HG02588 (cell line): ENCODE data around the gene NR5A2.

Experiments used
- ATAC-seq: cut with Tn5 transposase; IDR thresholded peaks from one replicate; pipeline ENCODE4 v1.9.1; 2021; ENCODE audit warnings: mild to moderate bottlenecking, moderate library complexity; ENCODE audit not compliant: unreplicated experiment

NR5A2 gene

GRCh38 chr1:200118779-200119505 lies 91.4 kb downstream of the NR5A2 start:
- no peak for ATAC-seq

- ATAC-seq: no peak
Measured at GRCh38 chr1:200121421-200121820, 93.9 kb downstream of the NR5A2 start.

GRCh38 chr1:200124309-200124708 lies 96.8 kb downstream of the NR5A2 start:
- no peak for ATAC-seq

- no peak for ATAC-seq
Measured at GRCh38 chr1:200128081-200128480, 100.6 kb downstream of the NR5A2 start.

- ATAC-seq: no peak
Measured at GRCh38 chr1:200128944-200129879, 101.7 kb downstream of the NR5A2 start.

GRCh38 chr1:200130552-200130951 lies 103.0 kb downstream of the NR5A2 start:
- no peak for ATAC-seq

GRCh38 chr1:200131551-200132125 lies 104.1 kb downstream of the NR5A2 start:
- no peak for ATAC-seq

- ATAC-seq: no peak
Measured at GRCh38 chr1:200133123-200133522, 105.6 kb downstream of the NR5A2 start.

- no peak for ATAC-seq
Measured at GRCh38 chr1:200134116-200134515, 106.6 kb downstream of the NR5A2 start.

- no peak for ATAC-seq
Measured at GRCh38 chr1:200136384-200136783, 108.9 kb downstream of the NR5A2 start.

- peak; percentile 88 for ATAC-seq
Measured at GRCh38 chr1:200139661-200140250, 112.2 kb downstream of the NR5A2 start.

- ATAC-seq: no peak
Measured at GRCh38 chr1:200143347-200143746, 115.8 kb downstream of the NR5A2 start.

GRCh38 chr1:200146100-200146499 lies 118.6 kb downstream of the NR5A2 start:
- no peak for ATAC-seq

- ATAC-seq: no peak
Measured at GRCh38 chr1:200147094-200147493, 119.6 kb downstream of the NR5A2 start.

GRCh38 chr1:200147742-200148141 lies 120.2 kb downstream of the NR5A2 start:
- no peak for ATAC-seq

GRCh38 chr1:200150006-200150405 lies 122.5 kb downstream of the NR5A2 start:
- no peak for ATAC-seq

- ATAC-seq: peak; percentile 35
Measured at GRCh38 chr1:200150721-200151120, 123.2 kb downstream of the NR5A2 start.

- no peak for ATAC-seq
Measured at GRCh38 chr1:200152336-200152735, 124.8 kb downstream of the NR5A2 start.

- peak; percentile 62 for ATAC-seq
Measured at GRCh38 chr1:200153277-200154055, 126.0 kb downstream of the NR5A2 start.

- ATAC-seq: peak; percentile 89
Measured at GRCh38 chr1:200154069-200154767, 126.7 kb downstream of the NR5A2 start.
